ENCODE results near the gene TRIP10.
"Not testable (repeated sequence)": the region's sequence is repeated elsewhere in the genome, so short reads cannot be mapped to it uniquely, and the experiment has no call there.

TRIP10 gene

GRCh38 chr19:6752256-6753177 is 13.0 kb downstream of the TRIP10 start:
- TF ChIP-seq SUZ12 (IDR thresholded peaks at IDR 0.05; ENCODE audit: extremely low read depth, insufficient read depth, insufficient read length) (no peak), YY1 (IDR thresholded peaks at IDR 0.05; ENCODE audit: insufficient read depth, insufficient read length) (no peak), ZNF274 (IDR thresholded peaks at IDR 0.05; ENCODE audit: low read depth, low read length) (no peak)
- Histone ChIP-seq H3K9ac (ENCODE audit: insufficient read length, low read depth) (peak overlapping the region; percentile 87), H3K4me3 (ENCODE audit: insufficient read length, low read depth) (peak overlapping the region; percentile 41), H3K36me3 (ENCODE audit: insufficient read depth, insufficient read length, low read length) (peaks cover 65% of the 10 kb centered on the region), H3K9me3 (ENCODE audit: insufficient read depth, low read length) (no peaks in the 10 kb centered on the region), H3K4me1 (ENCODE audit: insufficient read depth, insufficient read length) (peaks cover 18% of the 10 kb centered on the region), H3K27me3 (ENCODE audit: insufficient read depth, insufficient read length) (no peaks in the 10 kb centered on the region)
- no peak for DNase-seq (ENCODE audit: low read depth, low spot score)

DNA sequence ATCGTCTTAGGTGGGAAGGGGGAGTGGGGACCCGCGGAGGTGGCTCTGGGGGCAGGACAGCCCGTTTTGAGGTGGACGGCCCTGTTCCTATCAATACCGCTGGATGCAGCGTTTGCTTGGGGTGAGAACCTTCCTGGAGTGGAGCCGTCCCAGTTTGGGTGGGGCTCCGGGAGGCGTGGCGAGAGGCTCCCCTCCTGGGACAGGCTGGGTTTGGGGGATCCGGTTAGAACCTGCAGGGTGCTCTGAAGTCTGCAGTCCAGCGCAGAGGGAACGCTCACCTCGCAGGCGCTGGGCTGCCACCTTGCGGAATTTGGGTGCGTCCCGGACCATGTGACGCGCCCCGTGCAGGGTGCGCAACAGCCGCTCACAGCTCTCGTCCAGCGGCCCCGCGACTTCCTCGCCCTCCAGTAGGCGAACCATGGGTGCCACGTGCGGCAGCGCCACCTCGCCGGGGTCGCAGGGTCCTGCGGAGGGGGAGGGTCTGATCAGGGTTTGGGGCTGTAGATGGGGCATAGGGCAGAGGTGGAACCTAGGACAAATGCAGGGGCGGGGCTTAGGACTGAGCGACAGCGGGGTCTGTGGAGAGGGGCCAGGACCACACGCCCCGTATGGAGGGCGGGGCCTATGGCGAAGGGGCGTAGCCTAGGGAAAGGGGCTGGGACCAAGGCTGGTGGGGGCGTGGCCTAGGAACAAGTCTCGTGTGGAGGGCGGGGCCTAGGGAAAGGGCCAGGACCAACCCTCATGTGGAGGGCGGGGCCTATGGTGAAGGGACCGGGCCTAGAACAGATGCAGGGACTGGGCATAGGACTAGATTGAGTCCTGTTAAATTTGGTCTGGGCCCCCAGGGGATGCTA is 13.9 kb downstream of the TRIP10 start:
- Histone ChIP-seq H3K9ac (ENCODE audit: insufficient read length, low read depth) (peak overlapping the region; percentile 87), H3K9me3 (ENCODE audit: insufficient read depth, low read length) (no peaks in the 10 kb centered on the region), H3K36me3 (ENCODE audit: insufficient read depth, insufficient read length, low read length) (peaks cover 57% of the 10 kb centered on the region), H3K4me3 (ENCODE audit: insufficient read length, low read depth) (peak overlapping the region; percentile 41), H3K4me1 (ENCODE audit: insufficient read depth, insufficient read length) (peaks cover 18% of the 10 kb centered on the region), H3K27me3 (ENCODE audit: insufficient read depth, insufficient read length) (no peaks in the 10 kb centered on the region)
- DNase-seq (ENCODE audit: low read depth, low spot score) = peak; percentile 92
- no peak for TF ChIP-seq ZNF274 (IDR thresholded peaks at IDR 0.05; ENCODE audit: low read depth, low read length)
- TF ChIP-seq YY1 (IDR thresholded peaks at IDR 0.05; ENCODE audit: insufficient read depth, insufficient read length) = no peak

DNA sequence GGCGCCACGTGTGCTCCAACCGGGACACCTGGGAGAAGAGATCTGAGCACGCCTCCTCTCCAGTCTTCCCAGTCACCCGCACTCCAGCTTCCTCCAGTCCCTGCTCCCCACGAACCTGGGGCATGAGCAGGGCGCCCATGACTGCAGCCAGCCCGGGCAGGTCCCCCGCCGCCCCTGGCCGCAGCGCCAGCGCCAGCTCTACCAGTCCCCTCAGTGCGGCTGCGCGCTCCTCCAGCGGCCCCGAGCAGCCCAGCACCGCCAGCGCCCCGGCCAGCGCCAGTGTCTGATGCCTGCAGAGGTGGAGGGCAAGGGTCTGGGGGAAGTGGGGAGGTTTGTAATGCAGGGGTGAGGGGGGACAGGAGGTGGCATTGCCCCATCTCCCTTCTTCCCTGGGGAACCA is 14.7 kb downstream of the TRIP10 start:
- Histone ChIP-seq H3K9me3 (ENCODE audit: insufficient read depth, low read length) (no peaks in the 10 kb centered on the region), H3K27me3 (ENCODE audit: insufficient read depth, insufficient read length) (no peaks in the 10 kb centered on the region), H3K4me1 (ENCODE audit: insufficient read depth, insufficient read length) (peaks cover 18% of the 10 kb centered on the region), H3K4me3 (ENCODE audit: insufficient read length, low read depth) (no peak overlapping the region), H3K36me3 (ENCODE audit: insufficient read depth, insufficient read length, low read length) (peaks cover 50% of the 10 kb centered on the region), H3K9ac (ENCODE audit: insufficient read length, low read depth) (peak overlapping the region; percentile 42)
- no peak for DNase-seq (ENCODE audit: low read depth, low spot score)
- TF ChIP-seq SUZ12 (IDR thresholded peaks at IDR 0.05; ENCODE audit: extremely low read depth, insufficient read depth, insufficient read length) (no peak), YY1 (IDR thresholded peaks at IDR 0.05; ENCODE audit: insufficient read depth, insufficient read length) (no peak), ZNF274 (IDR thresholded peaks at IDR 0.05; ENCODE audit: low read depth, low read length) (no peak)

- H3K36me3 ChIP-seq (ENCODE audit: insufficient read depth, insufficient read length, low read length) = peaks cover 43% of the 10 kb centered on the region
- peaks cover 18% of the 10 kb centered on the region for H3K4me1 ChIP-seq (ENCODE audit: insufficient read depth, insufficient read length)
- no peak overlapping the region for H3K4me3 ChIP-seq (ENCODE audit: insufficient read length, low read depth)
- no peak for TF ChIP-seq SUZ12 (IDR thresholded peaks at IDR 0.05; ENCODE audit: extremely low read depth, insufficient read depth, insufficient read length)
- no peak for TF ChIP-seq ZNF274 (IDR thresholded peaks at IDR 0.05; ENCODE audit: low read depth, low read length)
- no peak for TF ChIP-seq YY1 (IDR thresholded peaks at IDR 0.05; ENCODE audit: insufficient read depth, insufficient read length)
- DNase-seq (ENCODE audit: low read depth, low spot score) = no peak
- no peaks in the 10 kb centered on the region for H3K9me3 ChIP-seq (ENCODE audit: insufficient read depth, low read length)
- no peaks in the 10 kb centered on the region for H3K27me3 ChIP-seq (ENCODE audit: insufficient read depth, insufficient read length)
- H3K9ac ChIP-seq (ENCODE audit: insufficient read length, low read depth) = peak overlapping the region; percentile 42
Measured at GRCh38 chr19:6754653-6755463, 15.4 kb downstream of the TRIP10 start.

DNA sequence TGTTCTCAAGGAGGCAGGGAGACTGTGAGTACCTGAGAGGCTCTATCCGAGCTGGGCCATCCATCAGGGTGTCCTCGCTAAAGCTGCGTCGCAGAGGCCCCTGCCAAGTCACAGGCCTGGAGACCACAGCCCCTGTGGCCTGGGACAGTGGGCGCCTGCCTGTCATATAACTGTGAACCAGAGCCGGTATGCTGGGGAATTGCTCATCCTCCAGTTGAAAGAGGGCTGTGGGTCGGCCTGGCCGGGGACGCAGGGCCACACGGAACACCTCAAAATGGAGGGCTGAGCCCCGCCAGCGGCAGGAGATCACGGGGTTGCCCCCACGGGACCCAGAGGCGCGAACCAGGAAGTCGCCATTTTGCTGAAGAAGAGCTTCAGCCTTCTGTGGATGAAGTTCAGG is 21.1 kb downstream of the TRIP10 start:
- no peaks in the 10 kb centered on the region for H3K27me3 ChIP-seq (ENCODE audit: insufficient read depth, insufficient read length)
- peaks cover 13% of the 10 kb centered on the region; the same call in 1 of the 2 replicates for H3K9me3 ChIP-seq (ENCODE audit: insufficient read depth, low read length)
- H3K9ac ChIP-seq (ENCODE audit: insufficient read length, low read depth) = no peak overlapping the region
- H3K36me3 ChIP-seq (ENCODE audit: insufficient read depth, insufficient read length, low read length) = peaks cover 6% of the 10 kb centered on the region
- DNase-seq (ENCODE audit: low read depth, low spot score) = no peak
- no peak overlapping the region for H3K4me3 ChIP-seq (ENCODE audit: insufficient read length, low read depth)
- TF ChIP-seq SUZ12 (IDR thresholded peaks at IDR 0.05; ENCODE audit: extremely low read depth, insufficient read depth, insufficient read length) = no peak
- TF ChIP-seq YY1 (IDR thresholded peaks at IDR 0.05; ENCODE audit: insufficient read depth, insufficient read length) = no peak
- TF ChIP-seq ZNF274 (IDR thresholded peaks at IDR 0.05; ENCODE audit: low read depth, low read length) = no peak
- no peaks in the 10 kb centered on the region for H3K4me1 ChIP-seq (ENCODE audit: insufficient read depth, insufficient read length)

- TF ChIP-seq SUZ12 (IDR thresholded peaks at IDR 0.05; ENCODE audit: extremely low read depth, insufficient read depth, insufficient read length) (no peak), ZNF274 (IDR thresholded peaks at IDR 0.05; ENCODE audit: low read depth, low read length) (no peak), YY1 (IDR thresholded peaks at IDR 0.05; ENCODE audit: insufficient read depth, insufficient read length) (no peak)
- Histone ChIP-seq H3K4me3 (ENCODE audit: insufficient read length, low read depth) (no peak overlapping the region), H3K27me3 (ENCODE audit: insufficient read depth, insufficient read length) (peaks cover 2% of the 10 kb centered on the region), H3K36me3 (ENCODE audit: insufficient read depth, insufficient read length, low read length) (peaks cover 4% of the 10 kb centered on the region), H3K9ac (ENCODE audit: insufficient read length, low read depth) (no peak overlapping the region), H3K4me1 (ENCODE audit: insufficient read depth, insufficient read length) (peaks cover 2% of the 10 kb centered on the region), H3K9me3 (ENCODE audit: insufficient read depth, low read length) (peaks cover 13% of the 10 kb centered on the region; the same call in 1 of the 2 replicates)
- no peak for DNase-seq (ENCODE audit: low read depth, low spot score)
Measured at GRCh38 chr19:6761053-6761676, 21.7 kb downstream of the TRIP10 start.

- DNase-seq (ENCODE audit: low read depth, low spot score); H3K36me3 ChIP-seq (ENCODE audit: insufficient read depth, insufficient read length, low read length); H3K4me3 ChIP-seq (ENCODE audit: insufficient read length, low read depth); H3K4me1 ChIP-seq (ENCODE audit: insufficient read depth, insufficient read length); H3K9ac ChIP-seq (ENCODE audit: insufficient read length, low read depth): not testable (repeated sequence)
- peaks cover 12% of the 10 kb centered on the region for H3K27me3 ChIP-seq (ENCODE audit: insufficient read depth, insufficient read length)
- peaks cover 13% of the 10 kb centered on the region; the same call in 1 of the 2 replicates for H3K9me3 ChIP-seq (ENCODE audit: insufficient read depth, low read length)
Measured at GRCh38 chr19:6762253-6762797, 22.8 kb downstream of the TRIP10 start.
